ENCODE measurements around the gene LIG1. TPM values are rescaled to one million over a fixed set of nuclear protein-coding genes. Genes with fewer than 3 reads are reported as not detected.

LIG1 gene
- total and polyA plus RNA-seq, 9 of the 15 experiments (the other 6 are each of a cell fraction or from before 2014, with no cell fraction given): 9.6 to 114 (median 71.1) TPM

- TF ChIP-seq ARID4B (CRISPR knock-in tag; IDR thresholded peaks at IDR 0.05) (peak; percentile 97), CSDE1 (IDR thresholded peaks at IDR 0.05) (no peak), E2F5 (CRISPR knock-in tag; IDR thresholded peaks at IDR 0.05) (no peak), ZNF354B (CRISPR knock-in tag; IDR thresholded peaks at IDR 0.05) (no peak), MNT (conservative IDR thresholded peaks at IDR 0.05) (peak; percentile 79 to 86), KDM5B (IDR thresholded peaks at IDR 0.05; ENCODE audit: insufficient replicate concordance, low read depth, low read length) (peak; percentile 63), HMG20B (CRISPR knock-in tag; IDR thresholded peaks at IDR 0.05) (no peak), HDAC6 (IDR thresholded peaks at IDR 0.05; ENCODE audit: low read depth, low read length) (no peak), ETV5 (CRISPR knock-in tag; IDR thresholded peaks at IDR 0.05; ENCODE audit: low read depth) (no peak), ZNF395 (CRISPR knock-in tag; IDR thresholded peaks at IDR 0.05) (peak; percentile 74; the same call in 1 of the 2 replicates), SMAD3 (CRISPR knock-in tag; conservative IDR thresholded peaks at IDR 0.05) (peak; percentile 80), ZNF133 (CRISPR knock-in tag; IDR thresholded peaks at IDR 0.05) (no peak), ZNF57 (CRISPR knock-in tag; IDR thresholded peaks at IDR 0.05) (no peak), NFIC (IDR thresholded peaks at IDR 0.05) (no peak), MBD1 (CRISPR knock-in tag; IDR thresholded peaks at IDR 0.05) (no peak), ZNF507 (tag; conservative IDR thresholded peaks at IDR 0.05) (no peak), FOS (IDR thresholded peaks at IDR 0.05; ENCODE audit: extremely low read depth, insufficient read length) (no peak)
These were observed at the start of gene LIG1, which contains the start of gene ZSWIM9 (continued) for GRCh38 chr19:48169939-48170803.

Data from K562 (cell line).